ENCODE measurements around the gene GNAQ.
"Not testable (repeated sequence)": the region's sequence is repeated elsewhere in the genome, so short reads cannot be mapped to it uniquely, and the experiment has no call there.

GNAQ gene

GRCh38 chr9:77726289-77726688, 305.3 kb downstream of the GNAQ start:
- no peak overlapping the region for H3K4me3 ChIP-seq (replicated peaks; ENCODE audit: low read depth, low read length)
- TF ChIP-seq CTCF (IDR thresholded peaks at IDR 0.05; ENCODE audit: low read length, missing control alignments), result no peak
- no peak for DNase-seq (ENCODE audit: low read depth)

GRCh38 chr9:77725820-77726219, 305.8 kb downstream of the GNAQ start:
- no peak for DNase-seq (ENCODE audit: low read depth)
- H3K4me3 ChIP-seq (replicated peaks; ENCODE audit: low read depth, low read length), result no peak overlapping the region
- no peak for TF ChIP-seq CTCF (IDR thresholded peaks at IDR 0.05; ENCODE audit: low read length, missing control alignments)

GRCh38 chr9:77725046-77725694, 306.4 kb downstream of the GNAQ start:
- TF ChIP-seq CTCF (IDR thresholded peaks at IDR 0.05; ENCODE audit: low read length, missing control alignments), result no peak
- DNase-seq (ENCODE audit: low read depth), result no peak
- no peak overlapping the region for H3K4me3 ChIP-seq (replicated peaks; ENCODE audit: low read depth, low read length)

GRCh38 chr9:77721156-77721555, 310.5 kb downstream of the GNAQ start:
- not testable (repeated sequence) for DNase-seq (ENCODE audit: low read depth)

GRCh38 chr9:77719321-77719720, 312.3 kb downstream of the GNAQ start:
- no peak for TF ChIP-seq CTCF (IDR thresholded peaks at IDR 0.05; ENCODE audit: low read length, missing control alignments)
- DNase-seq (ENCODE audit: low read depth), result no peak
- no peak overlapping the region for H3K4me3 ChIP-seq (replicated peaks; ENCODE audit: low read depth, low read length)

More at GRCh38 chr9:77721156-77721555, 310.5 kb downstream of the GNAQ start:
- not testable (repeated sequence) for H3K4me3 ChIP-seq (replicated peaks; ENCODE audit: low read depth, low read length)

- not testable (repeated sequence) for H3K4me3 ChIP-seq (replicated peaks; ENCODE audit: low read depth, low read length)
These were observed 313.3 kb downstream of the GNAQ start for GRCh38 chr9:77718298-77718640.

GRCh38 chr9:77717608-77718297, 313.9 kb downstream of the GNAQ start:
- DNase-seq (ENCODE audit: low read depth), result peak; percentile 83
- H3K4me3 ChIP-seq (replicated peaks; ENCODE audit: low read depth, low read length), result not testable (repeated sequence)

More at GRCh38 chr9:77718298-77718640, 313.3 kb downstream of the GNAQ start:
- not testable (repeated sequence) for DNase-seq (ENCODE audit: low read depth)

- no peak overlapping the region for H3K4me3 ChIP-seq (replicated peaks; ENCODE audit: low read depth, low read length)
- DNase-seq (ENCODE audit: low read depth), result no peak
- TF ChIP-seq CTCF (IDR thresholded peaks at IDR 0.05; ENCODE audit: low read length, missing control alignments), result no peak
These were observed 317.5 kb downstream of the GNAQ start for GRCh38 chr9:77714077-77714549.
